ENCODE measurements around the gene RAB8B.
"Not testable (repeated sequence)": the region's sequence is repeated elsewhere in the genome, so short reads cannot be mapped to it uniquely, and the experiment has no call there.

Gene RAB8B

GRCh38 chr15:63237086-63237485, 47.7 kb downstream of the RAB8B start:
- DNase-seq (ENCODE audit: low read depth in 2 of 2): not testable (repeated sequence)

GRCh38 chr15:63238171-63238570, 48.8 kb downstream of the RAB8B start:
- no peak for DNase-seq (ENCODE audit: low read depth in 2 of 2)

GRCh38 chr15:63238796-63239195, 49.4 kb downstream of the RAB8B start:
- no peak for DNase-seq (ENCODE audit: low read depth in 2 of 2)

GRCh38 chr15:63240109-63240508, 50.7 kb downstream of the RAB8B start:
- DNase-seq (ENCODE audit: low read depth in 2 of 2): no peak

GRCh38 chr15:63241316-63241715, 51.9 kb downstream of the RAB8B start:
- DNase-seq (ENCODE audit: low read depth in 2 of 2): no peak

- no peak for DNase-seq (ENCODE audit: low read depth in 2 of 2)
These were observed 53.7 kb downstream of the RAB8B start for GRCh38 chr15:63243101-63243500.

- no peak for DNase-seq (ENCODE audit: low read depth in 2 of 2)
These were observed 54.4 kb downstream of the RAB8B start for GRCh38 chr15:63243776-63244175.

GRCh38 chr15:63244399-63244798, 55.0 kb downstream of the RAB8B start:
- no peak for DNase-seq (ENCODE audit: low read depth in 2 of 2)

- no peak for DNase-seq (ENCODE audit: low read depth in 2 of 2)
These were observed 55.7 kb downstream of the RAB8B start for GRCh38 chr15:63244976-63245645.

- DNase-seq (ENCODE audit: low read depth in 2 of 2): no peak
These were observed 57.5 kb downstream of the RAB8B start for GRCh38 chr15:63246691-63247469.

GRCh38 chr15:63250312-63250965, 61.0 kb downstream of the RAB8B start:
- DNase-seq (ENCODE audit: low read depth in 2 of 2): no peak

GRCh38 chr15:63251701-63252100, 62.3 kb downstream of the RAB8B start:
- no peak for DNase-seq (ENCODE audit: low read depth in 2 of 2)

GRCh38 chr15:63252292-63252691, 62.9 kb downstream of the RAB8B start:
- DNase-seq (ENCODE audit: low read depth in 2 of 2): no peak

- DNase-seq (ENCODE audit: low read depth in 2 of 2): no peak
These were observed 65.6 kb downstream of the RAB8B start for GRCh38 chr15:63254991-63255390.

- no peak for DNase-seq (ENCODE audit: low read depth in 2 of 2)
These were observed 66.1 kb downstream of the RAB8B start for GRCh38 chr15:63255489-63255990.

GRCh38 chr15:63256433-63257274, 67.2 kb downstream of the RAB8B start:
- no peak for DNase-seq (ENCODE audit: low read depth in 2 of 2)

GRCh38 chr15:63258658-63259057, 69.3 kb downstream of the RAB8B start:
- DNase-seq (ENCODE audit: low read depth in 2 of 2): no peak

- no peak for DNase-seq (ENCODE audit: low read depth in 2 of 2)
These were observed 71.4 kb downstream of the RAB8B start for GRCh38 chr15:63260791-63261190.

GRCh38 chr15:63261311-63261710, 71.9 kb downstream of the RAB8B start:
- no peak for DNase-seq (ENCODE audit: low read depth in 2 of 2)

- DNase-seq (ENCODE audit: low read depth in 2 of 2): no peak
These were observed 74.1 kb downstream of the RAB8B start for GRCh38 chr15:63263519-63263918.

- DNase-seq (ENCODE audit: low read depth in 2 of 2): no peak
These were observed 75.4 kb downstream of the RAB8B start for GRCh38 chr15:63264688-63265293.

Measured in stimulated activated CD8-positive, alpha-beta memory T cell treated with anti-CD3 and anti-CD28 coated beads, Interleukin-7, amount 100 ng/mL, for 4 hours (primary cell).